ENCODE data around the gene CDC42SE2.

Gene CDC42SE2, protein sequence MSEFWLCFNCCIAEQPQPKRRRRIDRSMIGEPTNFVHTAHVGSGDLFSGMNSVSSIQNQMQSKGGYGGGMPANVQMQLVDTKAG

DNA sequence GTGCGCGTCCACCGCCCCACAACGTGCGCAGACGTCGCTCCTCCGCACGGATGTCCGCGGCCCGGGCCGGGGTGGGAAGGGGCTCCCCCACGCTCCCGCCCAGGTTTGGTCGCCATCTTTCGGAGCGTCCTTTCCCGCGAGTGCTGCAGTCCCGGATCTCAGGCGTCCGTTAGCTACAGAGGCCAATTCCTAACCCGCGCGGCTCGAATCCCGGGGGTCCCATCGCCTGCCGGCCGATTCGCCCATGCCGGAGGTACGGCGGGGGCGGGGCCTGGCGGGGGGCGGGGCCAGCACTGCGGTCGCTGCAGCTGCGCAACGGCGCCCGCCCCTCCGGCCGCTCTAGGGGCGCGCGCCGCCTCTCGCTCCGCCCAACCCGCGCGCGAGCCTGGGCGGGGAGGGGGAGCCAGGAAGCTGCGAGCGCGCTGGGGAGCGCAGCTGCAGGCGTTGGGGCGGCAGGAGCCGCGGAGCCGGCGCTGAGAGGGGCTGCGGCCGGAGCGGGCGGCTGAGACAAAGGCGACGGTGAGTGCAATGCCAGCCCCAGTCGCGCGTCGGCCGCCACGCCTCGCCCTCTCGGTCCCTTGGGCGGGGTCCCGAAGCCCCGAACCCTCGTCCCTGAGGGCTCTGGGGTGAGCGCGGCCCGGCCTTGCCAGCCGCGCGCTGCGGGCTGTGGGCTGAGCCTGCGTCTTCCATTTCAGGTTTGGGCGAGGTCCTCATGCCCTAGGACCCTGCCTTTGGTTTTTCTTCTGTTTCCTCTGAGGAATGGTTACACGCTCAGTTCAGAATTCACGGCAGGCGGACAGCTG lies at the start of gene CDC42SE2:
CDC42SE2 (plus strand) TSS at position 406 of the 803 bp plus-strand sequence. CDS start 95,441 bp downstream, outside the sequence.
- H3K27ac Mint-ChIP-seq = peak within 1 kb of the TSS; percentile 94

DNA sequence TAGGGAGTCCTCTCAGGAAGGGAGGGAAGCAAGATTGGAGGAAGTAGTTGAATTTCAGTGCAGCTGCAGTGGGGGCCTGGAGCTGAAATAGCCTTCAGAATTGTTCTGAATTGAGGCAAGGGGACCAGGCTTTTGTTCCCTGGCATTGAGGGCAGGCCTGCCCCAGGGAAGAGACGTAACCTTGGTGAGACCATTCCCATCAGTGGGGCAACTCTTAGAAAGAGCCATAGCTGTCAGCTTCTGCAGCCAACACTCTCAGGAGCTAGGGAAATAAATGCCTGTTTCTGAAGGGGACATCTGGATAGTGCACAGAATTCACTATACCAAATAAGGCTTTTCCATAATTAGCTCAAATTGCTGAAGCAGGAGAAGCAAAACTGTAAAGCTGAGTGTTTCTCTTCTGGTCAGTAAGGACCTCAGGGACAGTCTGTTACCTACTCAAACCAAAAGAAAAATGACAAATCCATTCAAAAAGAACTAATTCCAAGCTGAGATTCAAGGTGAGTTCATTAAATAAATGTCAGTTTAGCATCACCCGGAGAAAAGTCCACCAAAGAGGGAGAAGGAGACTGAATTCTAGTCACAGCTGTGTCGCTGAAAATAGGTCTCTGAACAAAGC lies 49.1 kb upstream of the CDC42SE2 start:
- no peak for DNase-seq (ENCODE audit: low spot score in 2 of 2)
- H3K9me3 Mint-ChIP-seq = no peaks in the 10 kb centered on the region

More for the DNA sequence above, at the start of gene CDC42SE2:
- ATAC-seq (peak; percentile 92), DNase-seq (ENCODE audit: low spot score in 2 of 2) (peak; percentile 83 to 94)
- Mint-ChIP-seq H3K9me3 (no peaks in the 10 kb centered on the region), H3K36me3 (peaks cover 58% of the 10 kb centered on the region), H3K4me3 (peak within 1 kb of the TSS; percentile 76), H3K4me1 (peaks cover 33% of the 10 kb centered on the region)

DNA sequence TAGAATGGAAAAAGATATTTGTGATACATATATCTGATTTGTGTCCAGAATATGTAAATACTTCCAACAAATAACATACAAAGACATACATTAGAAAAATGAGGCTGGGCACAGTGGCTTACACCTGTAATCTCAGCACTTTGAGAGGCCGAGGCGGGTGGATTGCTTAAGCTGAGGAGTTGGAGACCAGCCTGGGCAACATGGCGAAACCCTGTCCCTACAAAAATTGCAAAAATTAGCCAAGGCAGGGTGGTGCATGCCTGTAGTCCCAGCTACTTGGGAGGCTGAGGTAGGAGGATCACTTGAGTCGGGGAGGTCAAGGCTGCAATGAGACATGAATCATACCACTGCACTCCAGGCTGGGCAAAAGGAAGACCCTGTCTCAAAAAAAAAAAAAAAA lies 46.1 kb upstream of the CDC42SE2 start:
- DNase-seq (ENCODE audit: low spot score in 2 of 2) (no peak), ATAC-seq (no peak)
- no peak overlapping the region for H3K27ac Mint-ChIP-seq
- H3K9me3 Mint-ChIP-seq = no peaks in the 10 kb centered on the region
- no peaks in the 10 kb centered on the region for H3K36me3 Mint-ChIP-seq
- no peak overlapping the region for H3K4me3 Mint-ChIP-seq
- H3K4me1 Mint-ChIP-seq = peaks cover 34% of the 10 kb centered on the region

More for the DNA sequence above, 49.1 kb upstream of the CDC42SE2 start:
- Mint-ChIP-seq H3K4me1 (peaks cover 43% of the 10 kb centered on the region), H3K36me3 (no peaks in the 10 kb centered on the region), H3K4me3 (no peak overlapping the region), H3K27ac (no peak overlapping the region)
- no peak for ATAC-seq

DNA sequence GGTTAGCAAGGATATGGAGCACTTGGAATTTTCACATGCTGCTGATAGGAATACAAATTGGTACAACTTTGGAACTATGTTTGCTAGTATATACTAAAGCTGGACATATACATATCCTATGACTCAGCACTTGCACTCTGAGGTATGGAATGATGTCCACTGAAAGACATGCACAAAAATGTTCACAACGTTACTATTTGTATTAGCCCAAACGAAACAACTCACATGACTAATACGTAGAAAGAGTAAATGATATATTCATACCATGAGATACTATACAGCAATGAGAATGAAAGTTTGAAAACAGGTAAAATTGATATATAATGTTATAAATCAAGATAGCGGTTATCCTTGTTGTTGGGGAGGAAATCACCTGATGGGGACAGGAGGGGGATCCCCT lies 45.5 kb upstream of the CDC42SE2 start:
- DNase-seq (ENCODE audit: low spot score in 2 of 2) = no peak
- ATAC-seq = peak; percentile 89
- no peak overlapping the region for H3K4me3 Mint-ChIP-seq
- H3K9me3 Mint-ChIP-seq = no peaks in the 10 kb centered on the region
- H3K27ac Mint-ChIP-seq = no peak overlapping the region
- H3K4me1 Mint-ChIP-seq = peaks cover 34% of the 10 kb centered on the region
- no peaks in the 10 kb centered on the region for H3K36me3 Mint-ChIP-seq

DNA sequence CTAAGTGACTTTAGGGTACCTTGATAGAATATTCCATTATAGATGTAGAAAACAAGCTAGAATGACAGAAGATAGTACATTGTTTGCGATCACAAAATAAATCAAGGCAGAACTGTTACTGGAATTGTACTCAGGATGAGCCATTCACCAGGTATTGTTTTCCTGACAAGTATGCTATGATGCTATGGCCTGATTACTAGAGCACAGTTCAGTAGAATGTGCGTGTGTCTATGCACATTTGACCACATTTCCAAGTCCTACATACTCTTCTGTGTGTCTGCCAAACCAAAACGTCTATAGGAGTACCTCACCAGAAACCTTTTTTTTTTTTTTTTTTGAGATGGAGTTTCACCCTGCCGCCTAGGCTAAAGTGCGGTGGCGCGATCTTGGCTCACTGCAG lies 43.3 kb upstream of the CDC42SE2 start:
- H3K27ac Mint-ChIP-seq = no peak overlapping the region
- ATAC-seq (no peak), DNase-seq (ENCODE audit: low spot score in 2 of 2) (no peak)
- H3K9me3 Mint-ChIP-seq = no peaks in the 10 kb centered on the region
- peaks cover 28% of the 10 kb centered on the region for H3K4me1 Mint-ChIP-seq
- no peak overlapping the region for H3K4me3 Mint-ChIP-seq
- H3K36me3 Mint-ChIP-seq = no peaks in the 10 kb centered on the region

DNA sequence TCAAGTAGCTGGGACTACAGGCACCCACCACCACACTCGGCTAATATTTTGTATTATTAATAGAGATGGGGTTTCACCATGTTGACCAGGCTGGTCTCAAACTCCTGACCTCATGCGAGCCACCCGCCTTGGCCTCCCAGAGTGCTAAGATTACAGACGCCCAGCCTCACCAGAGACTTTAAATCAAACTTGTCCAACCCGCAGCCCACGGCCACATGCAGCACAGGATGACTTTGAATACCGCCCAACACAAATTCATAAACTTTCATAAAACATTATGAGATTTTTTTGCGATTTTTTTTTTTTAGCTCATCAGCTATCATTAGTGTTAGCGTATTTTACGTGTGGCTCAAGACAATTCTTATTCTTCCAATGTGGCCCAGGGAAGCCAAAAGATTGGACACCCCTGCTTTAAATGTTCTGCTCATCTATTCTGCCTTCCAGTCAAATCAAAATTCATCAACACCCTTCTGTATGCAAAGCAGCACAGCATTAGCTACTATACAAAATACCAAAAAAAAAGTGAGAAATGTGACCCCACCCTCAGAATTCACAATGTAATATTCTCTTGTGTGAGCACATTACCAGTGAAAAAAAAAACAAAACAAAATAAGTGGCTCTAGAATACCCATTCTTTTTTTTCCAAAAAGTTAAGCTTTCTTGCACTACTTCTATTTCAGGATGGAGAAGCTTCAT lies 42.7 kb upstream of the CDC42SE2 start:
- Mint-ChIP-seq H3K4me3 (no peak overlapping the region), H3K4me1 (peaks cover 28% of the 10 kb centered on the region), H3K9me3 (no peaks in the 10 kb centered on the region), H3K27ac (no peak overlapping the region), H3K36me3 (no peaks in the 10 kb centered on the region)
- ATAC-seq (no peak), DNase-seq (ENCODE audit: low spot score in 2 of 2) (no peak)

DNA sequence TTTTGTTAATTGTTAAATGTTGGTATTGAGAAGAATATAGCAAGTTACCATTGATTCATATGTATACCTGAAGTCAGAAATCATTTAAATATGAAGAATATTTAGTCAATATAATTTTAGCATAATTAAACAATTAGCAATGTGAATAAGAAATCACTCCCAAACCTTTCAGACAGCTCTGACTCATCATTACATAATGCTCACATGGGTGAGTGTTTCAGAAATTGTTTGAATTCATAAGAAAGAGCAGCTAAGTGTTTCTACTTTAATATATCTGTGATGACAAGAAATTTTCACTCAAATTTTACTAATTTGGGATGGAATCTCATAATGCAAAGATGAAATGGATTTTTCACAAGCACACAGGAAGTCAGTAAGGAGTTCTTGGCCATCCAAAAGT lies 42.0 kb upstream of the CDC42SE2 start:
- H3K9me3 Mint-ChIP-seq = no peaks in the 10 kb centered on the region
- no peak overlapping the region for H3K27ac Mint-ChIP-seq
- no peaks in the 10 kb centered on the region for H3K36me3 Mint-ChIP-seq
- H3K4me3 Mint-ChIP-seq = no peak overlapping the region
- DNase-seq (ENCODE audit: low spot score in 2 of 2) (no peak), ATAC-seq (no peak)
- H3K4me1 Mint-ChIP-seq = peaks cover 28% of the 10 kb centered on the region

DNA sequence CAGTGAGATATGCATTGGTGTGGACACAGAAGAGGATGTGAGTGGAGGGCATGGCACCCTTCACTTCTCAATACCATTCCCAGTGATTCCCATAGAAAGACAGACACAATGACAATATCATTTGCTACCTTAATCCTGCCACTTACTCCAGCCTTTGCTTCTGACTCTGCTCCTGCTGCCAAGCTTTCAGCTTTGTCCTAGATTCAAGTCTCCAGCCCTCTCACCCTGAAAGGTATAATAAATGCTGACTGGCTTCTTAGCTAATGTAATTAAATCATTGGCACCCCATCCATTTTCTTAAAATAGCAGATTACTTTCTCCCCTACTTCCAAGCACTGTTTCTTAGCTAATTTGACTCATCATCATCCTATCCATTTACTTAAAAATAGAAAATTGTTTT lies 41.1 kb upstream of the CDC42SE2 start:
- Mint-ChIP-seq H3K27ac (no peak overlapping the region), H3K4me1 (peaks cover 27% of the 10 kb centered on the region), H3K36me3 (no peaks in the 10 kb centered on the region), H3K4me3 (no peak overlapping the region), H3K9me3 (no peaks in the 10 kb centered on the region)
- ATAC-seq = no peak
- no peak for DNase-seq (ENCODE audit: low spot score in 2 of 2)

DNA sequence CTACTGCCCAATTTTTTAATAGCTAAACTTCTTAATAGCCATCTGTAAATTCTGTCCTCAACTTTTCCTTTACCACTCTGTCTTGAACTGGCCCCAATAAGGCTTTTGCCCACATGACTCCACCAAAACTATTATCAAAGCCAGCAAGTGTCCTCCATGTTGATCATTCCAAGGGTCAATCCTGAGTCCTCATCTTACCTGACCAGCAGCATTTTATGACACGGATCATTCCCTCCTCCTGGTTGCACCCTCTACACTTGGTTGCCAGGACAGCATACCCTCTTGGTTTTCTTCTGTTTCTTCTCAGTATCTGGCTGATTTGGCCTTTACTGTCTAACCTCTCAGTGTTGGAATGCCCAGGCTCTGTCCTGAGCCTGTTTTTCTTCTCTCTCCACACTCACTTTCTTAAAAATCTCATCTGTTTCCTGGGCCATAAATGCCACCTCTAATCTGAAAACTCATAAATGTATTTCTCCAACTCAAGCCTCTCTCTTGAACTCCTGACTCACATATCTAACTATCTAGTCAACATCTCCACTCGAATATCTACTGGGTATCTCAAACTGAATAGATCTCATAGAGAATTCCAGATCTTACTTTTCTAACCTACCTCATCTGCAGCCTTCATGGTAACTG lies 40.0 kb upstream of the CDC42SE2 start:
- H3K36me3 Mint-ChIP-seq = no peaks in the 10 kb centered on the region
- DNase-seq (ENCODE audit: low spot score in 2 of 2) (no peak), ATAC-seq (no peak)
- no peak overlapping the region for H3K4me3 Mint-ChIP-seq
- peaks cover 16% of the 10 kb centered on the region for H3K4me1 Mint-ChIP-seq
- no peak overlapping the region for H3K27ac Mint-ChIP-seq
- no peaks in the 10 kb centered on the region for H3K9me3 Mint-ChIP-seq

DNA sequence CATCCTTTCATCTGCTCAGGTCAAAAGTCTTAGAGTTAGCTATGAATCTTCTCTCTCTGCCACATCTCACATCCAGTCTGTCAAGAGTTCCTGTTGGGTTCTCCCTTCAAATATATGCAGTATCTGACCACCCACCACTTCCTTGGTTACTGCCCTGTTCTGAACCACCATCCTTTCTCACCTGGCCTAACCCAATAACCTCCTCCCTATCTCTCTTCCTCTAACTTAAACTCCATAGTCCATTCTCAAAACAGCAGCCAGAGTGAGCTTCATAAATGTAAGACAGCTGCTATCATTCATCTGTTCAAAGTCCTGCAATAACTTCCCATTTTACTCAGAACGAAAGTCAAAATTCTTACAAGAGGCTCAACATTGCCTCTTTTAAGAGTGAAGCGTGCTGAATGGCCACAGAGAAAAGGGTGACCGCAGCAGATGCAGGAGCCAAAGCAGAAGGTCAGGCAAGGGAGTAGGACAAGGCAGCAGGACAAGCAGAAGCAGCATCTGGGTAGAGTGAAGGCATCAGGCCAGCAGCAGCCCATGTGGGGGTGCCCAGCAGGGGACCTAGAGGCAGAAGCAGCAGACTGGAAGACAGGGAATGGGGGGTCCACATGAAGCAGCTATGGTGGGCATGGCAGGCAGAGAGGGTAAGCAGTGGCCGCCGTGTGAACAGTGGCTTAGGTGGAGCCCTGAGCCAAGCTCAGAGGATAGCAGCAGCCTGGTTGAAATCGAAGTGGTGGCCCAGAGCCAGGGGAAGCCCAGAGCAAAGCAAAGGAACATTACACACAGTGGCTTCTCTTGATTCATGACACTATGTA lies 39.3 kb upstream of the CDC42SE2 start:
- Mint-ChIP-seq H3K4me3 (no peak overlapping the region), H3K36me3 (no peaks in the 10 kb centered on the region), H3K9me3 (no peaks in the 10 kb centered on the region), H3K4me1 (peaks cover 11% of the 10 kb centered on the region), H3K27ac (no peak overlapping the region)
- no peak for DNase-seq (ENCODE audit: low spot score in 2 of 2)
- ATAC-seq = peak; percentile 77

DNA sequence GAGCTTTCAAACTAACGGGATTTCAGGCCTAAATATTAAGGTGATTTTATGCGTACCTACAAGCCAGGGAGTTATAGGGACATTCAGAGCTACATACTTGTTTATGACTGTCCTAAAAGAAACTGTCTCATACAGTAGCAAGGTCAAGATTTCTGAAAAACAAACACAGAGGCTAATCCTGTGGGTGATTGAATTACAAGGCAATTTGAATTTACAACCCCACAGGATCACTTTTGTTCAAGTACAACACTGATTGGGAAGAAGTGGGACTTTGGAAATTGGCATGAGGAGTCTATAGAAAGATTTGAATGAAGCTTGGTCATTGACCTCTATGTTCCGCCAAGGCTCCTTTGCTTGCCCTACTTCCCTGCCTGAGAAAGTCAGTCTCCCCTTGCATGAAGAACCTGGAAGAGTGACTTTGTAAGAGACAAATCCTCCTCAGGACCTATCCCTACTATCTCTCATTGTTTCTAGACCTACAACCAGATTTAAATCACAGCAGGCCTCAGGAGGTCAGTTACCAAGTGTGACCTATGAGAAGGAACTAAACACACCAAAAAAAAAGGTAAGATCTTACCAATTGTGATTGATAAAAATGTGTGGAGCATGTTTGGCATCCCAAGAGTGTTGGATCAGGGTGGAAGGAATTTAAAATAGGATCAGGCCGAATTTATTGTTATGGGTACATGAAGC lies 38.4 kb upstream of the CDC42SE2 start:
- ATAC-seq (no peak), DNase-seq (ENCODE audit: low spot score in 2 of 2) (no peak)
- no peak overlapping the region for H3K27ac Mint-ChIP-seq
- peaks cover 10% of the 10 kb centered on the region for H3K4me1 Mint-ChIP-seq
- no peaks in the 10 kb centered on the region for H3K36me3 Mint-ChIP-seq
- no peak overlapping the region for H3K4me3 Mint-ChIP-seq
- no peaks in the 10 kb centered on the region for H3K9me3 Mint-ChIP-seq

DNA sequence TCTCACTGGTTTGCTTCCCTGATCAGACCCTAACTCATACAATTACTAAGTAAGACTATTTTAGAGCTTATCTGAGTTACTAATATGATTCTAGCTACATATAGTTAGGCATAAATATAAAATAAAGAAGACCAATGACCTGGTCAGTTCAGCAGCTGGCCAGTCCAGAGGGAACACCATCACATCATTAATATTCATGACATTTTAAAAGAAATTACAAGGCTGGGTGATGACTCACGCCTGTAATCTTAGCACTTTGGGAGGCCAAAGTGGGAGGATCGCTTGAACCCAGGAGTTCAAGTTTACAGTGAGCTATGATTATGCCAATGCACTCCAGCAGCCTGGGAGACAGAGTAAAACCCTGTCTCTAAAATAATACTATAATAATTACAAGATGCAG lies 37.0 kb upstream of the CDC42SE2 start:
- DNase-seq (ENCODE audit: low spot score in 2 of 2) = no peak
- Mint-ChIP-seq H3K36me3 (no peaks in the 10 kb centered on the region), H3K27ac (no peak overlapping the region), H3K9me3 (no peaks in the 10 kb centered on the region), H3K4me3 (no peak overlapping the region), H3K4me1 (peaks cover under 1% of the 10 kb centered on the region)
- no peak for ATAC-seq

DNA sequence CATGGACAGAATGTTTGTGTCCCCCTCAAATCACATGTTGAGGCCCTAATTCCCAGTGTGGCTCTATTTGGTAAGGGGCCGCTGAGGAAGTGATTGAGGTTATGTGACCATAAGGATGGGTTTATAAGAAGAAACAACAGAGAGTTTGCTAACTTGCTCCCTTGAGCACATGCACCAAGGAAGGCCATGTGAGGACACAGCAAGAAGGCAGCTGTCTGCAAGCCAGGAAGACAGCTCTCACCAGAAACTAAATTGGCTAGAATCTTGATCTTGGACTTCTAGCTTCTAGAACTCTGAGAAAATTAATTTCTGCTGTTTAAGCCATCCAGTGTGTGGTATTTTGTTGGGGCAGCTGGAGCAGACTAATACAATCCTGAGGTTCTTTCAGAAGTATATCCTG lies 35.2 kb upstream of the CDC42SE2 start:
- ATAC-seq = no peak
- no peak overlapping the region for H3K27ac Mint-ChIP-seq
- H3K4me1 Mint-ChIP-seq = no peaks in the 10 kb centered on the region
- no peak overlapping the region for H3K4me3 Mint-ChIP-seq
- H3K36me3 Mint-ChIP-seq = no peaks in the 10 kb centered on the region
- H3K9me3 Mint-ChIP-seq = no peaks in the 10 kb centered on the region
- DNase-seq (ENCODE audit: low spot score in 2 of 2) = no peak

DNA sequence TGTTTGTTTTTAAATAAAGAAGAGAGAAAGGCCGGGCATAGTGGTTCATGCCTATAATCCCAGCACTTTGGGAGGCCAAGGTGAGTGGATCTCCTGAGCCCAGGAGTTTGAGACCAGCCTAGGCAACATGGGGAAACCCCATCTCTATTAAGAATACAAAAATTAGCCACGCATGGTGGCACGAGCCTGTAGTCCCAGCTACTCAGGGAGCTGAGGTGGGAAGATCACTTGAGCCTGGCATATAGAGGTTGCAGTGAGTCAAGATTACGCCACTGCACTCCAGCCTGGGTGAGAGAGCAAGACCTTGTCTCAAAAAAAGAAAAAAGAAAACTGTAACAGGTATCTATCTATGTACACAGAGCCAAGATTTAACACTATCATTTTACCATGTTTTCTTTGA lies 34.2 kb upstream of the CDC42SE2 start:
- Mint-ChIP-seq H3K9me3 (no peaks in the 10 kb centered on the region), H3K27ac (no peak overlapping the region), H3K36me3 (no peaks in the 10 kb centered on the region), H3K4me3 (no peak overlapping the region), H3K4me1 (no peaks in the 10 kb centered on the region)
- no peak for DNase-seq (ENCODE audit: low spot score in 2 of 2)
- ATAC-seq = no peak

Measured in stimulated activated effector memory CD8-positive, alpha-beta T cell treated with anti-CD3 and anti-CD28 coated beads, Interleukin-12 subunit alpha, Interleukin-12 subunit beta, amount 100 ng/mL, for 72 hours (primary cell).